Prostate gland (tissue), 2 donors: ENCODE results near the gene FAM43A. TPM values are rescaled to one million over a fixed set of nuclear protein-coding genes. Genes with fewer than 3 reads are reported as not detected.

Experiments
- DNase-seq: peaks from one replicate; pipeline ENCODE4 v3.0.0-alpha.2; 2019; ENCODE audit warnings: low spot score
- H3K27ac ChIP-seq, 2 donors: fragments of 200-600 bp; sonication (generic); 2 replicates each; pipeline ENCODE4 v1.5.1; 2017 to 2019
- H3K27me3 ChIP-seq: fragments of 200-600 bp; sonication (generic); replicated peaks from 2 replicates; pipeline ENCODE4 v1.5.1; 2019; ENCODE audit not compliant: insufficient read depth
- H3K36me3 ChIP-seq, 2 donors: fragments of 200-600 bp; sonication (generic); 1 replicate in 1 of 2; 2 replicates in 1 of 2; pipeline versions ENCODE4 v1.5.1 to v1.8.1; 2017 to 2019
- H3K4me1 ChIP-seq: fragments of 200-600 bp; sonication (generic); replicated peaks from 2 replicates; pipeline ENCODE4 v1.5.1; 2019
- H3K4me3 ChIP-seq, 2 donors: fragments of 200-600 bp; sonication (generic); 2 replicates each; pipeline ENCODE4 v1.5.1; 2017 to 2019
- H3K9me3 ChIP-seq: fragments of 200-600 bp; sonication (generic); 2 replicates; pipeline ENCODE4 v1.5.1; 2017
- POLR2A ChIP-seq: fragments of 450-650 bp; IDR thresholded peaks from one replicate; pipeline ENCODE4 v1.6.1; 2016; ENCODE audit warnings: antibody characterized with exemption, mild to moderate bottlenecking
- POLR2AphosphoS5 ChIP-seq: sonication (generic); formaldehyde crosslinking; IDR thresholded peaks from one replicate; pipeline ENCODE4 v1.6.1; 2017; ENCODE audit warnings: antibody characterized with exemption
- WGBS: methylation state at CpG from one replicate; pipeline ENCODE4 v1.1.5; 2018; 5-methylcytosine and 5-hydroxymethylcytosine counted together
- intact Hi-C: fragments of 100-400 bp; cut with DNase I; formaldehyde crosslinking; loops from one replicate; pipeline ENCODE4 v1.14.2; 2022
- total RNA-seq, 2 donors: library from RNA; depleted of rRNA; stranded (reverse); fragments of >200 nt; gene quantifications; one replicate each; pipeline ENCODE4 v1.1.0, GENCODE V29; 2016
- TF ChIP-seq, protein P1 (sequence below), 4 experiments: fragments of 200-600 bp in 2 of 4; fragments of 450-650 bp in 2 of 4; sonication (generic) in 2 of 4; IDR thresholded peaks; 1 replicate in 3 of 4; 2 replicates in 1 of 4; pipeline ENCODE4 v1.5.1; 2016 to 2019; ENCODE audit warnings: antibody characterized with exemption in 4 of 4, mild to moderate bottlenecking in 2 of 4, moderate library complexity in 2 of 4

Gene FAM43A
- total RNA-seq, 2 donors from 2014 or later: 39.6 to 93.6 TPM

DNA sequence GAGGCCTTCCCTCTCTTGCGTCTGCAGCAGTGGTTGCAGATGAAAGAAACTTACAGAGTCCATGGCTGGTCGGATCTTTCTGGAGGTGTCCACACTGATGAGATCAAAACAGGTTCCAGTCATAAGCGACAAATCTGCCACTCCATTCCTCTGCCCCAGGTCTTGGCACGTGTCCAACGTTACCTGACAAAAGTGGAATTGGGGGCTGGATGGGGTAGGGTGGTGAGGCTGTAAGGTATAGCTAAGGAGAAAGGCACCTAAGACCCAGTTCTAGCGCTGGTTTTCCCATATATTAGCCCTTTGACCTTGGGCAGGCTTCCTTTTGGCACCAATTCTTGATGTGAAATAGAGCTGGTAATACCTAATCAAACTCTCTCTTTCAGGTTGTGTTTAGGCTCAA is 11.0 kb downstream of the FAM43A start:
- DNase-seq: no peak
- intact Hi-C loops: loop anchor here (10.0 kb wide), 1 partner anchor 178 kb away; no protein-coding TSS in a partner anchor

DNA sequence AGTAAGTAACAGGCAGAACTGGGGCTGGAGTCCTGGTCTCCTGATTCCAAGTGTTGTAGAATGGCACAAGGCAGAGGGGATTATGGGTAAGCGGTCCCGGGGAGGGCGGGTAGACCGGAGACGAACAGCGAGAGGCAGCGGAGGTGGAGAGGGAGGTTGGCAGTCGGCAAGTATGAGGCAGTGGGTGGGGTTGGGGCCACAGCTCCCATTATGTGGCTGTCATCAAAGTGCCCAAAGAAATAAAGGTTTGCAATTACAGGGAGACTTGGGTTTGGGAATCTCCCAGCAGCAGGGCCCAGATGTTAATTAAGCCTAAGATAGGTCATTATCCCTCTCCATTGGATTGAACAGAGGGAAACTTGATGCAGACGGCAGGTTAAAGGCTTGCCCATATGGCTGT is 16.9 kb downstream of the FAM43A start:
- Histone ChIP-seq H3K4me3 (no peak overlapping the region), H3K27ac (no peak overlapping the region), H3K4me1 (no peaks in the 10 kb centered on the region), H3K27me3 (no peaks in the 10 kb centered on the region), H3K9me3 (no peaks in the 10 kb centered on the region), H3K36me3 (no peaks in the 10 kb centered on the region)
- WGBS: 83% methylated on average over 9 of the region's 9 CpGs
- TF ChIP-seq POLR2A (no peak), POLR2AphosphoS5 (no peak)
- TF ChIP-seq, protein P1, sequence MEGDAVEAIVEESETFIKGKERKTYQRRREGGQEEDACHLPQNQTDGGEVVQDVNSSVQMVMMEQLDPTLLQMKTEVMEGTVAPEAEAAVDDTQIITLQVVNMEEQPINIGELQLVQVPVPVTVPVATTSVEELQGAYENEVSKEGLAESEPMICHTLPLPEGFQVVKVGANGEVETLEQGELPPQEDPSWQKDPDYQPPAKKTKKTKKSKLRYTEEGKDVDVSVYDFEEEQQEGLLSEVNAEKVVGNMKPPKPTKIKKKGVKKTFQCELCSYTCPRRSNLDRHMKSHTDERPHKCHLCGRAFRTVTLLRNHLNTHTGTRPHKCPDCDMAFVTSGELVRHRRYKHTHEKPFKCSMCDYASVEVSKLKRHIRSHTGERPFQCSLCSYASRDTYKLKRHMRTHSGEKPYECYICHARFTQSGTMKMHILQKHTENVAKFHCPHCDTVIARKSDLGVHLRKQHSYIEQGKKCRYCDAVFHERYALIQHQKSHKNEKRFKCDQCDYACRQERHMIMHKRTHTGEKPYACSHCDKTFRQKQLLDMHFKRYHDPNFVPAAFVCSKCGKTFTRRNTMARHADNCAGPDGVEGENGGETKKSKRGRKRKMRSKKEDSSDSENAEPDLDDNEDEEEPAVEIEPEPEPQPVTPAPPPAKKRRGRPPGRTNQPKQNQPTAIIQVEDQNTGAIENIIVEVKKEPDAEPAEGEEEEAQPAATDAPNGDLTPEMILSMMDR (IDR thresholded peaks at IDR 0.05): no peak
- no peak for DNase-seq
- intact Hi-C loops: no loop called here

More for the DNA sequence above, 11.0 kb downstream of the FAM43A start:
- Histone ChIP-seq H3K36me3 (no peaks in the 10 kb centered on the region), H3K4me3 (no peak overlapping the region), H3K27ac (no peak overlapping the region), H3K4me1 (no peaks in the 10 kb centered on the region), H3K9me3 (no peaks in the 10 kb centered on the region), H3K27me3 (no peaks in the 10 kb centered on the region)
- 83% methylated on average over 6 of the region's 6 CpGs for WGBS
- TF ChIP-seq POLR2AphosphoS5: no peak
- TF ChIP-seq, protein P1 (IDR thresholded peaks at IDR 0.05): no peak
- no peak for TF ChIP-seq POLR2A

DNA sequence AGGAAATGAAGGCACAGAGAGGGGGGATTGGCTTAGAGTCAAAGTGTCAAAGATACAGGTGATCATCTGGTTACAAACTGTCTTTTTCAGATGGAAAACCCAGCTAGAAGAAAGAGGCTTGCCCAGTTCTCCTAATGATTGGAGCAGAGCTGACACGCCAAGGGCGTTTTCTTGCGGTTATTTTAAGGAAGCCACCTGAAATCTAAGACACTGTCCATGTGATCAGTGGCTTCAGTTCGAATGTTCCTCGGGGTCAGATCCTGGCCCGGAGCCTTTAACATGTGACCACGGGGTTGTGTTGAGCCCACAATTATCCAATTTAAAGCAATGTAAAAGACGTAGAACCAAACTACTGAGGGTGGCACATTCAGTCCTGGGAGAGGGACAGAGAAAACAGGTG is 19.5 kb downstream of the FAM43A start:
- Histone ChIP-seq H3K27ac (no peak overlapping the region), H3K9me3 (no peaks in the 10 kb centered on the region), H3K36me3 (no peaks in the 10 kb centered on the region), H3K4me1 (no peaks in the 10 kb centered on the region), H3K4me3 (no peak overlapping the region), H3K27me3 (no peaks in the 10 kb centered on the region)
- DNase-seq: no peak
- no peak for TF ChIP-seq POLR2AphosphoS5
- TF ChIP-seq, protein P1 (IDR thresholded peaks at IDR 0.05): no peak
- TF ChIP-seq POLR2A: no peak
- 88% methylated on average over 8 of the region's 8 CpGs for WGBS
- intact Hi-C loops: no loop called here

DNA sequence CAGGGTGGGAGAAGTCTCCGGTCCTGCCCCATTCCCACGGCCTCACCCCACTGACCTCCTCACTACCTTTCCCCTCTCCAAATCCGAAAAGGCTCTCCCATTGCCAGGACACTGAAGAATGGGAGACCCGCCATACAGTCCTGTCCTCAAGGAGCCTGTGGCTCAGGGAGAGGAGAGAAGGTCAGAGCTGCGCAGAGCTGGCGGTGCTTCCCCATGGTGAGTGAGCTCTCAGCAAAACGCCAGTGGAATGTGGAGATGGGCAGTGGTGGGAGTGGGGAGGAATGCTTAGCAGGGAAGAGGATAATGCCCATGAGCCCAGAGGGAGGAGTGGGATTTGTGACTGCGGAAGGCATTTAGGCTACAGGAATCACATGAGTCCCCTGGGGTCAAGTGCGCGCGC is 20.1 kb downstream of the FAM43A start:
- H3K36me3 ChIP-seq: no peaks in the 10 kb centered on the region
- no peaks in the 10 kb centered on the region for H3K4me1 ChIP-seq
- H3K4me3 ChIP-seq: no peak overlapping the region
- WGBS: 96% methylated on average over 11 of the region's 11 CpGs
- no peak overlapping the region for H3K27ac ChIP-seq
- DNase-seq: no peak
- intact Hi-C loops: no loop called here
- TF ChIP-seq POLR2AphosphoS5: no peak
- TF ChIP-seq, protein P1 (IDR thresholded peaks at IDR 0.05): no peak
- no peak for TF ChIP-seq POLR2A
- no peaks in the 10 kb centered on the region for H3K27me3 ChIP-seq
- no peaks in the 10 kb centered on the region for H3K9me3 ChIP-seq

DNA sequence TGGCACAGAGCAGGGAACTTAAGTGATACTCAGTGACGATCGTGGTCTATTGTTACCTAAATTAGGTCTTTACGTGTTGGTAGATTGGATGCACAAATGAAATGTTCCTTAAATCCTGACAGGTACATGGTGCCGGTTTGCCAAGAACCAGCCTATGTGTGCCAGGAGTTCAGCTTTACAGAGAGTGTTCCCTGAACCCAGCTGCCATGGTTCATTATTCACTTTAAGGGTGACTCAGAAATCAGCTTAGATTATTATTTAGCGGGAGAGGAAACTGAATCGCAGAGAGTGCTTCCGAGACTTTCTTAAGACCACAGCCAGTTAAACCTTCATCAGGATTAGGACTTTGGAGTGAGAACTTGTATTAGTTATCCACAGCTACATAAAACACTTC is 21.5 kb downstream of the FAM43A start:
- WGBS: 84% methylated on average over 7 of the region's 7 CpGs
- no peak for DNase-seq
- Histone ChIP-seq H3K4me3 (no peak overlapping the region), H3K4me1 (no peaks in the 10 kb centered on the region), H3K9me3 (no peaks in the 10 kb centered on the region), H3K27me3 (no peaks in the 10 kb centered on the region), H3K36me3 (no peaks in the 10 kb centered on the region), H3K27ac (no peak overlapping the region)
- no peak for TF ChIP-seq POLR2A
- TF ChIP-seq POLR2AphosphoS5: no peak
- TF ChIP-seq, protein P1 (IDR thresholded peaks at IDR 0.05): no peak
- intact Hi-C loops: no loop called here
